GM21360 (cell line): ENCODE measurements around the gene NUP35.
"Not testable (repeated sequence)": the region's sequence is repeated elsewhere in the genome, so short reads cannot be mapped to it uniquely, and the experiment has no call there.

Experiments used
- ATAC-seq: cut with Tn5 transposase; IDR thresholded peaks from one replicate; pipeline ENCODE4 v1.9.1; 2021; ENCODE audit warnings: mild to moderate bottlenecking, moderate library complexity; ENCODE audit not compliant: unreplicated experiment

The NUP35 gene

GRCh38 chr2:183134016-183134415 is 9.8 kb downstream of the NUP35 start:
- no peak for ATAC-seq

- ATAC-seq: no peak
These were observed 24.7 kb downstream of the NUP35 start for GRCh38 chr2:183148955-183149354.

- no peak for ATAC-seq
These were observed 25.2 kb downstream of the NUP35 start for GRCh38 chr2:183149489-183149888.

- not testable (repeated sequence) for ATAC-seq
These were observed 28.0 kb downstream of the NUP35 start for GRCh38 chr2:183152280-183152679.

- no peak for ATAC-seq
These were observed 29.7 kb downstream of the NUP35 start for GRCh38 chr2:183153967-183154366.

GRCh38 chr2:183154772-183155171 is 30.5 kb downstream of the NUP35 start:
- not testable (repeated sequence) for ATAC-seq

- ATAC-seq: no peak
These were observed 32.9 kb downstream of the NUP35 start for GRCh38 chr2:183157131-183157530.

- ATAC-seq: no peak
These were observed 38.1 kb downstream of the NUP35 start for GRCh38 chr2:183162362-183162761.

- no peak for ATAC-seq
These were observed 39.8 kb downstream of the NUP35 start for GRCh38 chr2:183163821-183164649.

- no peak for ATAC-seq
These were observed 40.4 kb downstream of the NUP35 start for GRCh38 chr2:183164650-183165015.

GRCh38 chr2:183166210-183166609 is 42.0 kb downstream of the NUP35 start:
- no peak for ATAC-seq

- not testable (repeated sequence) for ATAC-seq
These were observed 42.7 kb downstream of the NUP35 start for GRCh38 chr2:183166976-183167375.

- ATAC-seq: no peak
These were observed 48.1 kb downstream of the NUP35 start for GRCh38 chr2:183172220-183172887.

GRCh38 chr2:183179156-183179555 is 54.9 kb downstream of the NUP35 start:
- no peak for ATAC-seq

GRCh38 chr2:183185534-183185933 is 61.3 kb downstream of the NUP35 start:
- ATAC-seq: no peak

GRCh38 chr2:183186296-183186695 is 62.1 kb downstream of the NUP35 start:
- ATAC-seq: no peak

GRCh38 chr2:183186766-183187165 is 62.5 kb downstream of the NUP35 start:
- ATAC-seq: no peak

- ATAC-seq: no peak
These were observed 68.1 kb downstream of the NUP35 start for GRCh38 chr2:183192343-183192742.

- no peak for ATAC-seq
These were observed 69.7 kb downstream of the NUP35 start for GRCh38 chr2:183193904-183194303.

- no peak for ATAC-seq
These were observed 71.2 kb downstream of the NUP35 start for GRCh38 chr2:183195397-183195796.

- ATAC-seq: no peak
These were observed 71.8 kb downstream of the NUP35 start for GRCh38 chr2:183195998-183196409.

GRCh38 chr2:183204397-183204796 is 80.2 kb downstream of the NUP35 start:
- no peak for ATAC-seq
